Measurements from ENCODE around the gene DOCK1.
A peak's percentile ranks its signal among the peaks of the same experiment; 100 is the strongest.
"Not testable (repeated sequence)": the region's sequence is repeated elsewhere in the genome, so short reads cannot be mapped to it uniquely, and the experiment has no call there.

DOCK1 gene

GRCh38 chr10:126924915-126925300, 19.7 kb downstream of the DOCK1 start:
- DNase-seq (ENCODE audit: insufficient read length, low spot score), result no peak
- no peak for FAIRE-seq
- no peak for TF ChIP-seq POLR2A (IDR thresholded peaks at IDR 0.05; ENCODE audit: low read depth, low read length)

DNA sequence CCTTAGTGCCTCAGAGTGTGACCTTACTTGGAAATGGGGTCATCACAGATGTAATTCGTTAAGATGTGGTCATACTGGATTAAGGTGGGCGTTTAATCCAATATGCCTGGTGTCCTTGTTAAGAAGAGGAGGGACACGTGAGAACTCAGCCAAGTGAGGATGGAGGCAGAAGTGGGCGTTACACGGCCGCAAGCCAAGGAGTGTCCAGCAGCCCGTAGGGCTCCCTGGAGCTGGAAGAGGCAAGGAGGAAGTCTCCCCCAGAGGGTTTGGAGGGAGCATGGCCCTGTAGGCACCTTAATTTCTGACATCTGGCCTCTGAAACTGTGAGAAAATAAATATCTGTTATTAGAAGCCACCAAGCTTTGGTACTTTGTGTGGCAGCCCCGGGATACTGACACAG, 21.3 kb downstream of the DOCK1 start:
- DNase-seq (ENCODE audit: insufficient read length, low spot score) (no peak), FAIRE-seq (no peak)
- no peak for TF ChIP-seq POLR2A (IDR thresholded peaks at IDR 0.05; ENCODE audit: low read depth, low read length)

- no peak for FAIRE-seq
- no peak for TF ChIP-seq POLR2A (IDR thresholded peaks at IDR 0.05; ENCODE audit: low read depth, low read length)
- no peak for DNase-seq (ENCODE audit: insufficient read length, low spot score)
Measured at GRCh38 chr10:126927799-126928198, 22.6 kb downstream of the DOCK1 start.

DNA sequence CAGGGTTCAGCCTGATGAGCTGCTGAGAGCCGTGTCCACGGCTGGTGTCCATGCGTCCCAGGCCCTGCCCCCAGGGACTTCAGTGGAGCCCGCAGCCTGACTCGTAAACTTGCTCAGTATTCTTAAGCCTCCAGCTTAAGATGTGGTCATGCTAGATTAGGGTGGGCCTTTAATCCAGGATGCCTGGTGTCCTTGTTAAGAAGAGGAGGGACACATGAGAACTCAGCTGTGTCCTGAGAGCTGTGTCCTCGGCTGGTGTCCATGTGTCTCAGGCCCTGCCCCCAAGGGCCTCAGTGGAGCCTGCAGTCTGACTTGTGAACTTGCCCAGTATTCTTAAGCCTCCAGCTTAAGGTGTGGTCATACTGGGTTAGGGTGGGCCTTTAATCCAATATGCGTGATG, 23.0 kb downstream of the DOCK1 start:
- TF ChIP-seq POLR2A (IDR thresholded peaks at IDR 0.05; ENCODE audit: low read depth, low read length), result no peak
- FAIRE-seq (no peak), DNase-seq (ENCODE audit: insufficient read length, low spot score) (no peak)

- DNase-seq (ENCODE audit: insufficient read length, low spot score) (no peak), FAIRE-seq (no peak)
- no peak for TF ChIP-seq POLR2A (IDR thresholded peaks at IDR 0.05; ENCODE audit: low read depth, low read length)
Measured at GRCh38 chr10:126929391-126929790, 24.2 kb downstream of the DOCK1 start.

DNA sequence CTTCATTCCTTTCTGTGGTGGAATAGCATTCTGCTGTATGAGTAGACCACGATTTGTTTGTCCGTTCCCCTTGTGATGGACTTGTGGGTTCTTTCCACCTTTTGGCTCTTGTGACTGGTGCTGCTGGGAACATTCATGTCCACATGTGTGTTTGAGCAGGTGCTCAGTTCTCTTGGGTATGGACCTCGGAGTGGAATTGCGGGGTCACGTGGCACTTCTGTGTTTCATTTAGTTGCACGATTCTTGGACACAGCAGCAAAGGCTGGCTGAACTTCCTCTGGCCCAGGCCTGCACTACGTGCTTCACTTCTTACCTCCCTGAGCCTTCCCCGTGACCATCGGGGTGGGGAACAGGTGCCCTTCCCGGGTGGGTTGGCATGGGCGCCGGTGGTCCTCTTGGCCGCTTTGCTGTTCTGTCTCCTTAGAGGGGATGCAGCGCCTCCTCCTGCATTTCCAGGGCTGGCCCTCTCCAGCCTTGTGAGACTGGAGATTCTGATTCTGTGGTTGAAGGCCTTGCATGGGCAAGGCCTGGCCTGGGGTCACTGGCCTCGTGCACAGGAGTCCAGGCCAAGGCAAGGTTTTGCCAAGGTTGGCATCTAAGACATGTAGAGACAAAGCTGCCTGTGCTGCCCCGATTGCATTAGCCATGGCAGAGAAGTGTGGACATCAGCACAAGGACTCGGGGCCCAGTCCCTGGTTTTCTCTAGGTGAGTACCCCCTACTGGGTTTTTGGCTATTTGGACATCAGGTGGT, 25.1 kb downstream of the DOCK1 start:
- no peak for DNase-seq (ENCODE audit: insufficient read length, low spot score)
- FAIRE-seq, result no peak
- TF ChIP-seq POLR2A (IDR thresholded peaks at IDR 0.05; ENCODE audit: low read depth, low read length), result no peak

DNA sequence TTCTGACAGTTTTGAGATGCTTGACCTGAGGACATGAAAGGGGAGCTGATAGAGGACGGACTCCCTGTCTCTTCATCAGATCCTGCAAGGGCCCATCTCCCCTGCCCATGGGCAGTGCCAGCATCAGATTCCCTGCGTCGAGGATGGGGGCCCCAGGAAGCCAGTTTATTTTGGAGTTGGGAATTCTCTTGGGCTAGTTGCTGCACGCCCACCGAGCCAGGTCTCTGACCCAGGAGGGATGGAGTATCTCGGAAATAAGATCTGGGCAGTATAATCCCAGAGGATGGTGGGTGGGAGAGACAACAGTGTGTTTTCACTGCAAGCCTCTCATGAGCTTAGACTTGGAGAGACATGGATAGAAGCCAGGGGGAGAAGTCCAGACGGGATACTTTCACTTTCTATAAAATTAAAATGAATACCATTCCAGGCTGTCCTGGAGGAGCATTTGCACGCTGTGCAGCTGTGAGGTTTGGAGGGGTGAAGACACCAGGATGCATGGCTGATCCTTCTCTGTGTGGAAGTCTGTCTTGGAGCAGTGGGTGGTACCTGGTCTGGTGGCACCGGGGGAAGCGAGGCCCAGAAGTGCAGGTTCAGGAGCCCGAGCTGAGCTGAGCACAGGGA, 25.8 kb downstream of the DOCK1 start:
- no peak for FAIRE-seq

GRCh38 chr10:126931544-126931943, 26.3 kb downstream of the DOCK1 start:
- no peak for TF ChIP-seq POLR2A (IDR thresholded peaks at IDR 0.05; ENCODE audit: low read depth, low read length)

More for the DNA sequence above, 25.8 kb downstream of the DOCK1 start:
- TF ChIP-seq POLR2A (IDR thresholded peaks at IDR 0.05; ENCODE audit: low read depth, low read length), result no peak
- no peak for DNase-seq (ENCODE audit: insufficient read length, low spot score)

DNA sequence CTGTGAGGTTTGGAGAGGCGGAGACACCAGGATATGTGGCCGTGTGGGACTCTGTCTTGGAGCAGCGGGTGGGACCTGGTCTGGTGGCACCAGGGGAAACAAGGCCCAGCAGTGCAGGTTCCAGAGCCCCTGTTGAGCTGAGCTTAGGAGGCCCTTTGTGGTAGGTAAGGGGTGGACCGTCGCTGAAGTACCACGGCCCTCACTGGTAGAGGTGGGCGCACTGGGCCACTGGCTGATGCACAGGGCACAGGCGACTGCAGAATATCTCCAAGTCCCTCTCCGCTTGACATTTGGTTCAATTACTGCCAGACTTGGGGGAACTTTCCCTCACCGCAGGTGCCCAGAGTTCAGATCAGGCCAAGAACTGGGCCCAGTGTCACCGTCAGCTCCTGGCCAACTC, 27.3 kb downstream of the DOCK1 start:
- no peak for TF ChIP-seq POLR2A (IDR thresholded peaks at IDR 0.05; ENCODE audit: low read depth, low read length)
- DNase-seq (ENCODE audit: insufficient read length, low spot score), result no peak
- FAIRE-seq, result no peak

More at GRCh38 chr10:126931544-126931943, 26.3 kb downstream of the DOCK1 start:
- DNase-seq (ENCODE audit: insufficient read length, low spot score), result no peak
- no peak for FAIRE-seq

GRCh38 chr10:126933116-126933515, 27.9 kb downstream of the DOCK1 start:
- no peak for TF ChIP-seq POLR2A (IDR thresholded peaks at IDR 0.05; ENCODE audit: low read depth, low read length)
- FAIRE-seq (no peak), DNase-seq (ENCODE audit: insufficient read length, low spot score) (no peak)

DNA sequence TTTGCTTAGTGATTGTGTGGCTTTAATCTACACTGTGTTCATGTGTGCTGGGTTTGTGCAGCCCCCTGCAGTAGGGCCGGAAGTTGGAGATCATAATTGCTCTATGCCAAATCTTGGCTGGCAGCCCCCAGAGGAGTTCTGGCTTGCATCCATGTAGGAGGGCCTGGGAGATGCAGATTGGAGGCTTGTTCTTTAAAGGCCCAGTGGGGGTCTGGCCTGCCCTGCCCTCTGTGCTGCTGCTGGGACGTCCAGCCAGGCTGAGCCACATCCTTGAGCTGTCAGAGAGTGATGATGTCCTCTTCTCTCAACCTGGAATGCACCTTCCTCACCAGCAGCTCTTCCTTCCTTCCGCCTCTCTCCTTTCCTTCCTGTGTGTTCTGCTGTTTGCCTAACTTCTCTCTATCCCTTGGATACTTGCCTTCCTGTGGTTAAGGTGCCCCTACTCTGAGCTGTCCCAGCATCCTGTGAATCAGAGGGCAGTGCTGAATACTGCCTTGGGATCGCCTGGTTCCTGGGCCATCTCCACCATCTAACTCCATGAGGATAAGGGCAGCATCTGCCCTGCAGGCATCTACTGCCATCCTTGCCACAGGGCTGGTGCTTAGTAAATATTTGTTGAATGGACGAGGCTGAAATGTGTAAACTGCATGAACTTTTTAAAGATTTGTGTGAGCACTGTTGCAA, 30.2 kb downstream of the DOCK1 start:
- DNase-seq (ENCODE audit: insufficient read length, low spot score) (peak; percentile 61), FAIRE-seq (no peak)
- no peak for TF ChIP-seq POLR2A (IDR thresholded peaks at IDR 0.05; ENCODE audit: low read depth, low read length)

DNA sequence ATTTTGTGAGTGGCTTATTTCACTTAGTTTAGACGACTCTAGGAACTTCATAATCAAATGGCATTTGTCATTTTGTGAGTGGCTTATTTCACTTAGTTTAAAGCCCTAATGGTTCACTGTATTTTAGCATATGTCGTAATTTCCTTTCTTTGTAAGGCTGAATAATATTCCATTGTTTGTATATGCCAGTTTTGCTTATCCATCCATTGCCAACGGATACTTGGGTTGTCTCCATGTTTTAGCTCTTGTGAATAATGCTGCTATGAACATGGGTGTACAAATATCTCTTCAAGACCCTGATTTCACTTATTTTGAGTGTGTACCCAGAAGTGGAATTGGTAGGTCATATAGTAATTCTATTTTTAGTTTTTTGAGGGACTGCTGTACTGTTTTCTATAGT, 31.8 kb downstream of the DOCK1 start:
- no peak for TF ChIP-seq POLR2A (IDR thresholded peaks at IDR 0.05; ENCODE audit: low read depth, low read length)
- no peak for DNase-seq (ENCODE audit: insufficient read length, low spot score)
- FAIRE-seq, result no peak

GRCh38 chr10:126938121-126938520, 32.9 kb downstream of the DOCK1 start:
- FAIRE-seq; DNase-seq (ENCODE audit: insufficient read length, low spot score): not testable (repeated sequence)

GRCh38 chr10:126939706-126940105, 34.5 kb downstream of the DOCK1 start:
- DNase-seq (ENCODE audit: insufficient read length, low spot score), result no peak
- TF ChIP-seq POLR2A (IDR thresholded peaks at IDR 0.05; ENCODE audit: low read depth, low read length), result no peak
- no peak for FAIRE-seq

Measured in H54 (cell line).